Measurements from ENCODE around the gene SNX1.
"Not testable (repeated sequence)": the region's sequence is repeated elsewhere in the genome, so short reads cannot be mapped to it uniquely, and the experiment has no call there.

SNX1 gene

DNA sequence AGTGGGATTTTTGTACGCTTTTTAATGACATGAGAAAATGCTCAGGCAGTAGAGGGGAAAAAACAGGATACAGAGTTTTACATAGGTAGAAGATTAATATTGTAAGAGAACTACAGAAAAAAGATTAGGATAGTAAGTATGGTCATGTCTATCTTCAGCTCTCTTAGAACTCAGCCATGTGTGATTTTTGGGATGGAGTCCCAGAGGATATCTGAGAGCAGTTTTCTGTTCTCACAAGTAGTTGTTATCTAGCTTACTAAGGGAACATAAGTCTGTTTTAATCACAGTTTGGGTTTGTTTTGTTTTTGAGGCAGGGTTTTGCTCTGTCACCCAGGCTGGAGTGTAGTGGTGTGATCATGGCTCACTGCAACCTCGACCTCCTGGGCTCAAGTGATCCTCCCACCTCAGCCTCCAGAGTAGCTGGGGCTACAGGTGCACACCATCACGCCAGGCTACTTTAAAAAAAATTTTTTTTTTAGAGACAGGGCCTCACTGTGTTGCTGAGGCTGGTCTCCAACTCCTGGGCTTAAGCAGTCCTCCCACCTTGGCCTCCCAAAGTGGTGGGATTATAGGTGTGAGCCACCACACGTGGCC, 14.4 kb downstream of the SNX1 start:
- not testable (repeated sequence) for H3K9ac ChIP-seq (ENCODE audit: low read depth, low read length); H3K36me3 ChIP-seq (ENCODE audit: control insufficient read depth, insufficient read depth, low read length); H3K9me3 ChIP-seq (ENCODE audit: control insufficient read depth, insufficient read depth, low read length); H3K4me3 ChIP-seq (ENCODE audit: low read depth, low read length); H3K4me1 ChIP-seq (ENCODE audit: control insufficient read depth, insufficient read depth, low read length); H3K27me3 ChIP-seq (ENCODE audit: control insufficient read depth, insufficient read depth, low read length)

DNA sequence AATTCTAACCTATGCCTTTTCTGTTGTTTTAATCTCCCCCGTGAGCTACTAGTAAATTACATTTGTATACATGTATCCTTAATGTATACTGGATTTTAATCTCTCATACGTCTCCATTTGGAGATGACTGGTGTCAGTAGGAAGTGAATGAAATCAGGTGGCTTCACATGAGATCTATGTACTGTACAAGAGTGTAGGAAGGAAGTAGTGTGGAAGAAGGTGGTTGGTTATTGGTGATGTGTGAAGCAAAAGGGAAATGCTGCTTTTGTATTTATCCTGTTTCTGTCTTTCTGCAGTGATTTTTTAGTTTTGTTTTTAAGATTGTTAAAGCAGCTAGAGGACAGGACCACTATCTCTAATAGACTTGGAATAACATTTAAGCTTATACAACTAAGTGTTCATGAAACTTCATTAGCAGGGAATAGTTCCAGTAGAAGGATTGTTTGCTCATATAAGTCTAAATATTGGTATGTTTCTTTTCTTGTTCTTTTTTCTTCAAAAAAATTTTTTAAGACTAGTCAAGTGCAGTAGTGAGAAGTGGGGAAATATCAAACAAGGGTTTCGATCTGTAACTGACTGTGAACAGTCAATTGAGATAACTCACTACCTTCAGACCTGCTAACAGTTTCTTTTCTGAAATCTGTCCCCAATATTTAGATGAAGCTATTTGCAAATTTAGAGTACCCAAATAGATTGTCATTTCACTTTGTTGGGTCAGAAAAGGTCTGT, 15.3 kb downstream of the SNX1 start:
- Histone ChIP-seq H3K9me3 (ENCODE audit: control insufficient read depth, insufficient read depth, low read length) (no peaks in the 10 kb centered on the region), H3K27me3 (ENCODE audit: control insufficient read depth, insufficient read depth, low read length) (no peaks in the 10 kb centered on the region), H3K4me1 (ENCODE audit: control insufficient read depth, insufficient read depth, low read length) (peaks cover 7% of the 10 kb centered on the region), H3K9ac (ENCODE audit: low read depth, low read length) (no peak overlapping the region), H3K36me3 (ENCODE audit: control insufficient read depth, insufficient read depth, low read length) (no peaks in the 10 kb centered on the region), H3K4me3 (ENCODE audit: low read depth, low read length) (no peak overlapping the region)

DNA sequence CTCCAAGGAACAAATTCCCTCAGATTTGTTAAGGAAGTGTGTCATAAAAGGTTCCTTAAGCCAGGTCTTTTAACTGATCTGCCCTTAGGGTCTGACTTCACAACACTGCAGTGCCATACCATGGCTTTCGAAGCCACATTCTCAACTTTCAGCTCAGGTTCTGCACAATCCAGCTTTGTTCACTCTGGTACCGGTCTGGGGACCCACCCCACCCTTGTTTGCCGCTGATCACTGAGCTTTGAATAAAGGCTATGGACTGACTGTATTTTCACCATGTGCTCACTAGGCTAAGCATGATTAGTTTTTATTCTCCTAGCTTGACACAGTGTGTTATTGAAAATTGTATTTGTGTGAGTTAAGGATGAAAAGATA, 15.9 kb downstream of the SNX1 start:
- no peaks in the 10 kb centered on the region for H3K36me3 ChIP-seq (ENCODE audit: control insufficient read depth, insufficient read depth, low read length)
- no peaks in the 10 kb centered on the region for H3K27me3 ChIP-seq (ENCODE audit: control insufficient read depth, insufficient read depth, low read length)
- H3K4me1 ChIP-seq (ENCODE audit: control insufficient read depth, insufficient read depth, low read length): peaks cover 7% of the 10 kb centered on the region
- no peaks in the 10 kb centered on the region for H3K9me3 ChIP-seq (ENCODE audit: control insufficient read depth, insufficient read depth, low read length)
- no peak overlapping the region for H3K4me3 ChIP-seq (ENCODE audit: low read depth, low read length)
- H3K9ac ChIP-seq (ENCODE audit: low read depth, low read length): no peak overlapping the region

DNA sequence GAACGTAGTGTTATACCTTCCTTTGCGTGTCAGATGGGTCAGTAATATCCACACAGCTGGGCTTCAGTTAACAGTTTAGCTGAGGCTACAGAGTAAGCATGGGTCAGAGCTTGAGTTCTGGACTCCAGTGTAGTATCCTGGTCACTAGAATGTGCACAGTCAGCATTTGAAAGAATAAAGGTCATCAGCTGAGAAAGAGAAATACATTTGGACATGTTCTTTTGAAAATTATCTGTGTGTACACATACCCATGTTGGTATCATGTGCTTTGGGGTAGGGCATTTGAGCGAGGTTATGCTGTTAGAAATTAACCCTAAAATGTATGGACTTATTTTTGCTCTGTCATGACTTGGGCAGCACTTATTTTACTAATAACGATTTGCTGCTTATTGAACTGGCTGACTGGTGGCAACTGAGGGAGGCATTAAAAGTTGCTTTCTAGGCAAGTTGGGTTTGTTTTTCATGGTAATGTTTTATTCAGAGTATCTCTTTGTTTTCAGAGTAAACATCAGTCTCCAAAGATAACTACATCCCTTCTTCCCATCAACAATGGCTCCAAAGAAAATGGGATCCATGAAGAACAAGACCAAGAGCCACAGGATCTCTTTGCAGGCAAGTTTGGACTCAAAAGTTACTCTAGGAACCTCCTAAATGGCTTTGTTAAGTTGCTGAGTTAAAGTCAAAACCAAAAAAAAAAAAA, 16.4 kb downstream of the SNX1 start:
- H3K36me3 ChIP-seq (ENCODE audit: control insufficient read depth, insufficient read depth, low read length): no peaks in the 10 kb centered on the region
- H3K4me1 ChIP-seq (ENCODE audit: control insufficient read depth, insufficient read depth, low read length): peaks cover 7% of the 10 kb centered on the region
- no peaks in the 10 kb centered on the region for H3K27me3 ChIP-seq (ENCODE audit: control insufficient read depth, insufficient read depth, low read length)

DNA sequence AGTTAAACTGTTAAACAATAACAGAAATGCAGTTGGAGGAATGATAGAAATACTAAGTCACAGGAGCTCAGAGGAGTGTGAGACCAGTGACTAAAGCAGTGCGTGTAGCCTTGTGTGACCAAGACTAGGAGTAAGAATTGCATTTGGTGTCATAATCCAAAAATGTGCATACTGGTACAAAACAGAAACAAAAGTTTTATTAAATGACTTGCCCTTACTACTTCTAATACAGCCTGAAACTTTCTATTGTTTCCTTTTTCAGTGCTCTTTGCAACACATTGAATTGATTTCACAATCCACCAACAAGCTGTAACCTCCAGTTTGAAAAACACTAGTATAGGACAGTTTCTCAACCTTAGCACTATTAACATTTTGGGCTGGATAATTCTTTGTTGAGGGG, 17.1 kb downstream of the SNX1 start:
- H3K27me3 ChIP-seq (ENCODE audit: control insufficient read depth, insufficient read depth, low read length): no peaks in the 10 kb centered on the region
- peaks cover 7% of the 10 kb centered on the region for H3K4me1 ChIP-seq (ENCODE audit: control insufficient read depth, insufficient read depth, low read length)
- H3K9ac ChIP-seq (ENCODE audit: low read depth, low read length): no peak overlapping the region
- no peaks in the 10 kb centered on the region for H3K9me3 ChIP-seq (ENCODE audit: control insufficient read depth, insufficient read depth, low read length)
- H3K4me3 ChIP-seq (ENCODE audit: low read depth, low read length): no peak overlapping the region
- no peaks in the 10 kb centered on the region for H3K36me3 ChIP-seq (ENCODE audit: control insufficient read depth, insufficient read depth, low read length)

More for the DNA sequence above, 16.4 kb downstream of the SNX1 start:
- no peak overlapping the region for H3K4me3 ChIP-seq (ENCODE audit: low read depth, low read length)
- H3K9ac ChIP-seq (ENCODE audit: low read depth, low read length): no peak overlapping the region
- H3K9me3 ChIP-seq (ENCODE audit: control insufficient read depth, insufficient read depth, low read length): no peaks in the 10 kb centered on the region

DNA sequence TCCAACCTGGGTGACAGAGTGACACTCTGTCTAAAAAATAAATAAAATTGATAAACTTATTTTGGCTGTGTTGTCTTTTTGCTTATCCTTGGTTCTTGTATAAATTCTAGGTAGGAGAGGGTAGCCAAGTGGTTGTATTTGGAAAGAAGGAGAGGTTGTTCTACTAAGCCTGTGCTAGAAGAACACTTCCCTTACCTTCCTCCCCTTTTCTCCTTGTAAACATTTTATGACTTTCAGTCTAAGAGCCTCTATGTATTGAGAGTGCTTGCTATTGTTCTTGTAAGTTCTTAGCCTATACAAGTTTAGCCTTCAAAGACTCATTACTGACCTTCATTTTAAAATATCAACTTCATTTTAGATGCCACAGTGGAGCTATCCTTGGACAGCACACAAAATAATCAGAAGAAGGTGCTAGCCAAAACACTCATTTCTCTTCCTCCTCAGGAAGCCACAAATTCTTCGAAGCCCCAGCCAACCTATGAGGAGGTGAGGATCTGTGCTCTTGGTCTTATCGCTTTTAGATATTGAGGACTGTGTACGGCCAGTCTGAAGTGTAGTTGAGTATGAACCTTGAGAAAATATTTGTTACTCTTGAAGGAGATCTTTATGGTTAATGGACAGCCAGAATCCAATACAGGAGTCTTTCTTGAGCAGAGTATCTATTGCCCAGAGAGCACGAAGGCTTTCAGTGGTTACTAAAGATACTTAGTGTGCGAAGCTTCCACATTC, 22.1 kb downstream of the SNX1 start:
- H3K9ac ChIP-seq (ENCODE audit: low read depth, low read length): no peak overlapping the region
- peaks cover 3% of the 10 kb centered on the region for H3K36me3 ChIP-seq (ENCODE audit: control insufficient read depth, insufficient read depth, low read length)
- H3K4me1 ChIP-seq (ENCODE audit: control insufficient read depth, insufficient read depth, low read length): no peaks in the 10 kb centered on the region
- no peak overlapping the region for H3K4me3 ChIP-seq (ENCODE audit: low read depth, low read length)
- H3K9me3 ChIP-seq (ENCODE audit: control insufficient read depth, insufficient read depth, low read length): no peaks in the 10 kb centered on the region
- no peaks in the 10 kb centered on the region for H3K27me3 ChIP-seq (ENCODE audit: control insufficient read depth, insufficient read depth, low read length)

DNA sequence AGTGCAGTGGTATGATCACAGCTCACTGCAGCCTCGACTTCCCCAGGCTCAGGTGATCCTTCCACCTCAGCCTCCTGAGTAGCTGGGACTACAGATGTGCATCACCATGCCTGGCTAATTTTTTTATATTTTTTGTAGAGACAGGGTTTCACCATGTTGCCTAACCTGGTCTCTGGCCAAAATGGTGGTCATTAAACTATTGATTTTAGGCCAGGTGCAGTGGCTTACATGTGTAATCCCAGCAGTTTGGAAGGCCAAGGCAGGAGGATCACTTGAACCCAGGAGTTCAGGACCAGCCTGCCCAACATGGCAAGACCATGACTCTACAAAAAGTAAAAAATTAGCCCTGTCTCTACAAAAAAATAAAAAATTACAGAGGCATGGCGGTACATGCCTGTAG, 24.5 kb downstream of the SNX1 start:
- H3K4me3 ChIP-seq (ENCODE audit: low read depth, low read length); H3K27me3 ChIP-seq (ENCODE audit: control insufficient read depth, insufficient read depth, low read length); H3K36me3 ChIP-seq (ENCODE audit: control insufficient read depth, insufficient read depth, low read length); H3K9ac ChIP-seq (ENCODE audit: low read depth, low read length); H3K9me3 ChIP-seq (ENCODE audit: control insufficient read depth, insufficient read depth, low read length); H3K4me1 ChIP-seq (ENCODE audit: control insufficient read depth, insufficient read depth, low read length): not testable (repeated sequence)

DNA sequence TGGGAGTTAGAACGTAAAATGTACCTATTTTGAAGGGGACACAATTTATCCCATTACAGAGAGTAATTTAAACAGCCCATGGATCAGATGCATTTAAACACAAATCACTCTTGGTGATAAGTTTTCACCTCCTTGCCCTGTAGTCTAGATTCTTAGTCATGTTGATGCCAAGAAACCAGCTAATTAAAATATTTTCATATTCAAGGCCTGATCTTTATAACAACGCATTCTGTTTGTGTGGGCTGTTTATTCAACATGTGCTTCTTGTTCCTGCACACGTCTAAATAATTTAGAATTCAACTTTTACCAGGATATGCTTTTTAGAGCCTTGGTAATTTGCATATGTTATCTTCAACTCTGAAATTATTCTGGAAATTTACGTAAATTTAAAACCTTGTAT, 25.8 kb downstream of the SNX1 start:
- Histone ChIP-seq H3K36me3 (ENCODE audit: control insufficient read depth, insufficient read depth, low read length) (peaks cover 3% of the 10 kb centered on the region), H3K4me3 (ENCODE audit: low read depth, low read length) (no peak overlapping the region), H3K4me1 (ENCODE audit: control insufficient read depth, insufficient read depth, low read length) (no peaks in the 10 kb centered on the region), H3K9ac (ENCODE audit: low read depth, low read length) (no peak overlapping the region), H3K27me3 (ENCODE audit: control insufficient read depth, insufficient read depth, low read length) (no peaks in the 10 kb centered on the region), H3K9me3 (ENCODE audit: control insufficient read depth, insufficient read depth, low read length) (no peaks in the 10 kb centered on the region)

DNA sequence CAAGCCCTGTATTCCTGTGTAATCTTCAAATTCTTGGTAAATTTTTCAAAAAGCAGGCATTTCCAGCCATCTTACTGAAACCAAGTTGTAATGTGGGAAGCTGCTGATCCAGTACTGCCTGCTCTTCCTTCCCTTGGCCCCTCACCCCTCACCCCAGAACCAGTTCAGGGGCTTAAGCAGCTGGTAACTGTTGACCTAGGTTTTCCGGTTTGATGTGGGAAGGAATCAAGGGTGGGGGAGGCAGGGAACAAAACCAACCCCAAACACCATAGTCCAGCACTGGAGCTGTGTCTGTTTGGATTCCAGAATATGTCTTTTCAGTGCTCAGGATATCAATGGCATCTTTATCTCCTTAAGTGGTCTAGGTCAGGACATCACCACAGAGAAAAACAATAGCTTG, 26.7 kb downstream of the SNX1 start:
- H3K4me3 ChIP-seq (ENCODE audit: low read depth, low read length): no peak overlapping the region
- no peaks in the 10 kb centered on the region for H3K27me3 ChIP-seq (ENCODE audit: control insufficient read depth, insufficient read depth, low read length)
- H3K9me3 ChIP-seq (ENCODE audit: control insufficient read depth, insufficient read depth, low read length): no peaks in the 10 kb centered on the region
- H3K4me1 ChIP-seq (ENCODE audit: control insufficient read depth, insufficient read depth, low read length): no peaks in the 10 kb centered on the region
- no peak overlapping the region for H3K9ac ChIP-seq (ENCODE audit: low read depth, low read length)
- H3K36me3 ChIP-seq (ENCODE audit: control insufficient read depth, insufficient read depth, low read length): peaks cover 3% of the 10 kb centered on the region

DNA sequence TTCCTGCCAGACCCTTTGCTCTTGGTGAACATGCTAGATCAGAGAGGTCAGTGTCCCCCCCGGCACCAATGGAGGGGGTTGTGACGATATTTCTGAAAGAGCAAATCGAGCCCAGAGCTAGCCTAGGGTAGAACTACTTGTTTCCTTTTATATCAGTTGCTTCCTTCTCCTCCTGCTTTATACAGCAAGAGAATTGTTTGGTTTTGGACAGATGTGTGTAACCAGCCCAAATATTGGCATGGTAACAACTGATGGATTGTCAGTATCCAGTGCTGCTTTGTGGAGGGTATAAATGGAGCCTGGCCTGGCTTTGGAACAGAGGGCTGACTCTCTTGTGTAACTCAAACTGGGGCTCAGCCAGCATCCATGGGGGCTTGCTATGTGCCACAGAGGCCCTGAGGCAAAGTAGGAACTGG, 27.2 kb downstream of the SNX1 start:
- Histone ChIP-seq H3K27me3 (ENCODE audit: control insufficient read depth, insufficient read depth, low read length) (no peaks in the 10 kb centered on the region), H3K36me3 (ENCODE audit: control insufficient read depth, insufficient read depth, low read length) (peaks cover 3% of the 10 kb centered on the region), H3K9me3 (ENCODE audit: control insufficient read depth, insufficient read depth, low read length) (no peaks in the 10 kb centered on the region), H3K4me3 (ENCODE audit: low read depth, low read length) (no peak overlapping the region), H3K4me1 (ENCODE audit: control insufficient read depth, insufficient read depth, low read length) (no peaks in the 10 kb centered on the region), H3K9ac (ENCODE audit: low read depth, low read length) (no peak overlapping the region)

DNA sequence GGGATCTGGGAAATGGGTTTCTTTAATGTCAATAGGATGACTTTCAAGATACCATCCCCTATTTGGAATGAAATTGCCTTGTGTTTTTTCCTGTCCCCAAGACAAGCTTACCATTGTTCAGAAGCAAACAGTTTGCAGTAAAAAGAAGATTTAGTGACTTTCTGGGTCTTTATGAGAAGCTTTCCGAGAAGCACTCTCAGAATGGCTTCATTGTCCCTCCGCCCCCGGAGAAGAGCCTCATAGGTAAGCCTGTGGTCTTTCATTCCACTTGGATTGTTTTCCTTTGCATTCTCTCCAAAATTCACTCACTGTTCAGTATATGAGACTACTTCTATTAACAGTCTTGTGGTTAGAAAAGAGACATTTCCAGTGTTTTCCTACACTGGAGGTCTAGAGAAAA, 30.2 kb downstream of the SNX1 start:
- no peaks in the 10 kb centered on the region for H3K27me3 ChIP-seq (ENCODE audit: control insufficient read depth, insufficient read depth, low read length)
- no peak overlapping the region for H3K4me3 ChIP-seq (ENCODE audit: low read depth, low read length)
- H3K4me1 ChIP-seq (ENCODE audit: control insufficient read depth, insufficient read depth, low read length): no peaks in the 10 kb centered on the region
- no peaks in the 10 kb centered on the region for H3K36me3 ChIP-seq (ENCODE audit: control insufficient read depth, insufficient read depth, low read length)
- no peaks in the 10 kb centered on the region for H3K9me3 ChIP-seq (ENCODE audit: control insufficient read depth, insufficient read depth, low read length)
- no peak overlapping the region for H3K9ac ChIP-seq (ENCODE audit: low read depth, low read length)
